Breast epithelium (tissue), 3 donors: ENCODE data around the gene TSPAN1.

ENCODE experiments used
- CTCF ChIP-seq, 3 donors: fragments of 450-650 bp; IDR thresholded peaks; one replicate each; pipeline ENCODE4 v1.5.1; 2016 to 2017; ENCODE audit warnings: antibody characterized with exemption in 3 of 3, mild to moderate bottlenecking in 3 of 3, moderate library complexity in 3 of 3
- POLR2A ChIP-seq: fragments of 450-650 bp; IDR thresholded peaks from one replicate; pipeline ENCODE4 v1.6.1; 2016; ENCODE audit warnings: antibody characterized with exemption, mild to moderate bottlenecking, moderate library complexity
- POLR2AphosphoS5 ChIP-seq, 3 donors: sonication (generic); formaldehyde crosslinking; IDR thresholded peaks; one replicate each; pipeline ENCODE4 v1.6.1; 2017; ENCODE audit warnings: antibody characterized with exemption in 3 of 3

GRCh38 chr1:46183079-46183847 is 8.4 kb downstream of the TSPAN1 start:
- TF ChIP-seq POLR2A = no peak
- TF ChIP-seq CTCF (IDR thresholded peaks at IDR 0.05) = no peak
- peak in 2 of 3 donors; percentile 33 to 35 for TF ChIP-seq POLR2AphosphoS5 (IDR thresholded peaks at IDR 0.05)
